BE2C (cell line): ENCODE data around the gene SLC25A41.
"Not testable (repeated sequence)": the region's sequence is repeated elsewhere in the genome, so short reads cannot be mapped to it uniquely, and the experiment has no call there.

ENCODE experiments used
- DNase-seq: peaks from one replicate; pipeline ENCODE4 v3.0.0-alpha.2; 2020
- H3K27me3 ChIP-seq: fragments of 250-450 bp; sonication (Bioruptor Pico); 2 replicates; pipeline ENCODE4 v1.5.1; 2020; ENCODE audit warnings: mild to moderate bottlenecking
- H3K36me3 ChIP-seq: fragments of 250-450 bp; sonication (Bioruptor Pico); 2 replicates; pipeline ENCODE4 v1.5.1; 2020; ENCODE audit warnings: mild to moderate bottlenecking
- H3K4me1 ChIP-seq: fragments of 250-450 bp; sonication (Bioruptor Pico); 2 replicates; pipeline ENCODE4 v1.5.1; 2020
- H3K4me3 ChIP-seq: 2 replicates; pipeline ENCODE4 v1.5.1; 2011; ENCODE audit warnings: low read depth, low read length
- H3K9me3 ChIP-seq: fragments of 250-450 bp; sonication (Bioruptor Pico); 2 replicates; pipeline ENCODE4 v1.5.1; 2020
- CTCF ChIP-seq: IDR thresholded peaks from 2 replicates; pipeline ENCODE4 v1.5.1; 2012; ENCODE audit warnings: mild to moderate bottlenecking, low read depth, low read length

SLC25A41 gene

GRCh38 chr19:6439743-6440142 is 6.2 kb upstream of the SLC25A41 start:
- Histone ChIP-seq H3K9me3 (no peaks in the 10 kb centered on the region), H3K4me3 (no peak overlapping the region), H3K4me1 (no peaks in the 10 kb centered on the region), H3K36me3 (no peaks in the 10 kb centered on the region), H3K27me3 (no peaks in the 10 kb centered on the region)
- DNase-seq, result no peak
- no peak for TF ChIP-seq CTCF

GRCh38 chr19:6433165-6433564 is 398 bp downstream of the SLC25A41 start:
- Histone ChIP-seq H3K27me3 (peaks cover 4% of the 10 kb centered on the region), H3K4me3 (no peak overlapping the region), H3K4me1 (no peaks in the 10 kb centered on the region), H3K36me3 (no peaks in the 10 kb centered on the region), H3K9me3 (no peaks in the 10 kb centered on the region)
- DNase-seq, result no peak
- no peak for TF ChIP-seq CTCF

- Histone ChIP-seq H3K4me1 (no peaks in the 10 kb centered on the region), H3K36me3 (no peaks in the 10 kb centered on the region), H3K4me3 (no peak overlapping the region), H3K9me3 (no peaks in the 10 kb centered on the region), H3K27me3 (peaks cover 4% of the 10 kb centered on the region)
- TF ChIP-seq CTCF, result no peak
- DNase-seq, result no peak
These were observed 1.7 kb downstream of the SLC25A41 start for GRCh38 chr19:6431891-6432290.

GRCh38 chr19:6429419-6430221 is 3.9 kb downstream of the SLC25A41 start:
- H3K4me1 ChIP-seq, result no peaks in the 10 kb centered on the region
- H3K36me3 ChIP-seq, result no peaks in the 10 kb centered on the region
- no peak for TF ChIP-seq CTCF
- H3K27me3 ChIP-seq, result peaks cover 4% of the 10 kb centered on the region
- peaks cover 8% of the 10 kb centered on the region for H3K9me3 ChIP-seq
- DNase-seq, result no peak
- H3K4me3 ChIP-seq, result no peak overlapping the region

GRCh38 chr19:6428692-6429418 is 4.7 kb downstream of the SLC25A41 start:
- H3K4me1 ChIP-seq, H3K9me3 ChIP-seq, H3K4me3 ChIP-seq, H3K27me3 ChIP-seq, DNase-seq, H3K36me3 ChIP-seq: not testable (repeated sequence)

GRCh38 chr19:6427131-6427530 is 6.4 kb downstream of the SLC25A41 start:
- Histone ChIP-seq H3K4me3 (no peak overlapping the region), H3K27me3 (peaks cover 4% of the 10 kb centered on the region), H3K9me3 (peaks cover 8% of the 10 kb centered on the region), H3K36me3 (peaks cover 9% of the 10 kb centered on the region), H3K4me1 (no peaks in the 10 kb centered on the region)
- DNase-seq, result no peak
- no peak for TF ChIP-seq CTCF
